HAP-1 (cell line): ENCODE results near the gene AKAP8.
"Not testable (repeated sequence)": the region's sequence is repeated elsewhere in the genome, so short reads cannot be mapped to it uniquely, and the experiment has no call there.

Experiments used
- DNase-seq, 2 experiments: peaks; one replicate each; pipeline ENCODE4 v3.0.0-alpha.2; 2016 to 2020; ENCODE audit warnings: low spot score in 2 of 2
- H3K27me3 ChIP-seq: fragments of 250-450 bp; sonication (Bioruptor Pico); 2 replicates; pipeline ENCODE4 v1.5.1; 2020; ENCODE audit warnings: low read depth, mild to moderate bottlenecking, moderate library complexity
- H3K36me3 ChIP-seq: fragments of 250-450 bp; sonication (Bioruptor Pico); replicated peaks from 2 replicates; pipeline ENCODE4 v1.5.1; 2020; ENCODE audit warnings: mild to moderate bottlenecking
- H3K4me1 ChIP-seq: fragments of 250-450 bp; sonication (Bioruptor Pico); 2 replicates; pipeline ENCODE4 v1.5.1; 2020; ENCODE audit warnings: mild to moderate bottlenecking
- H3K4me3 ChIP-seq: fragments of 250-450 bp; sonication (Bioruptor Pico); 2 replicates; pipeline ENCODE4 v1.5.1; 2020; ENCODE audit warnings: mild to moderate bottlenecking, moderate library complexity
- H3K9me3 ChIP-seq: fragments of 250-450 bp; sonication (Bioruptor Pico); 2 replicates; pipeline ENCODE4 v1.5.1; 2020; ENCODE audit warnings: mild to moderate bottlenecking, moderate library complexity
- in situ Hi-C: fragments of 300-500 bp; cut with MboI; formaldehyde crosslinking; loops from 3 replicates; pipeline ENCODE4 v1.14.3; 2020; ENCODE audit warnings: low sequenced_read_pairs, inconsistent platforms, mixed read lengths

AKAP8 gene

DNA sequence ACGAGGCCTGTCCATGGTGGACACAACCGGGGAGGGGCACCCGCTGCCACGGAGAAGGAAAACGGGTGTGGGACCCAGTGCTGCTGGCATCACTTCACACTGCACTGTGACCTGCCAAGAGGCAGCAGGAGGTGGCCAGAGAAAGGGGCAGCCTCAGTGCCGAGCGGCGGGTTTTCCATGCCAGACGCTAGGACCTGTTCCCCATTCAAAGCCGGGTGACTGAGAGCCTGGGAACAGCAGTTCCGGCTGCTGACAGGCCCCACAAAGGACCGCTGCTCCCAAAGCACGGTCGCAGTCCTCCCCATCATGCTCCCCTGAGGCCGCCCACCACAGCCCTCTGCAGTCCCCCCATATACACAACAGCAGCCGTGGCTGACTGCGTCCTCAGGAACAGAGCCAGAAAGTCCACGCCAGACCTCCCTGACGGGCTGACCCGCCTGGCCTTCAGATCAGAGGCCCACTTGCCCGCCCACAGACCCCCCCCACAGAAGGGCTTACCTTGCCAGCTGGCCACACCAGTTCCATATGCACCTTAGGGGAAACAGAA, 5.4 kb downstream of the AKAP8 start:
- peaks cover 61% of the 10 kb centered on the region for H3K36me3 ChIP-seq
- no peaks in the 10 kb centered on the region for H3K4me1 ChIP-seq
- DNase-seq: no peak
- in situ Hi-C loops: no loop called here
- H3K27me3 ChIP-seq: no peaks in the 10 kb centered on the region
- H3K9me3 ChIP-seq: no peaks in the 10 kb centered on the region
- no peak overlapping the region for H3K4me3 ChIP-seq

DNA sequence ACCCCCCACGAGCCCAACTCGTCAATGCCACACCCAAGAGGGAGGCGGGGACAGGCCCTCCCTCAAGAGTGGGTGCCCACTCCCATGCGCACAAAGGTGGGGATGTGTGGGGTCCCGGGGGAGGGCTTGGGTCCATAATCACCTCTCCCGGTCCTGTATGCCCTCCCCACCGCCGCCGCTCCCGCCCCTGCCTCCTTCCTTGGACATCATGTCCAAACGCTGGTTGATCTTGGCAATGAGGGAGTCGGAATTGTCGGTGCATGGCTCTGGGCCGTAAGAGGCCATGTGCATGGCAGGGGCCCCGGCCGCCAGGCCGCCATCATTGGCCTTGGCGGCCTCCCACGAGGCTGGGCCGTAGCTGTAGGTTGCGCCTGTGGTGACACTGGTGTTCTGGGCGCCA, 5.9 kb downstream of the AKAP8 start:
- Histone ChIP-seq H3K4me1 (no peaks in the 10 kb centered on the region), H3K27me3 (no peaks in the 10 kb centered on the region), H3K9me3 (no peaks in the 10 kb centered on the region), H3K4me3 (no peak overlapping the region), H3K36me3 (peaks cover 61% of the 10 kb centered on the region)
- no peak for DNase-seq
- in situ Hi-C loops: no loop called here

DNA sequence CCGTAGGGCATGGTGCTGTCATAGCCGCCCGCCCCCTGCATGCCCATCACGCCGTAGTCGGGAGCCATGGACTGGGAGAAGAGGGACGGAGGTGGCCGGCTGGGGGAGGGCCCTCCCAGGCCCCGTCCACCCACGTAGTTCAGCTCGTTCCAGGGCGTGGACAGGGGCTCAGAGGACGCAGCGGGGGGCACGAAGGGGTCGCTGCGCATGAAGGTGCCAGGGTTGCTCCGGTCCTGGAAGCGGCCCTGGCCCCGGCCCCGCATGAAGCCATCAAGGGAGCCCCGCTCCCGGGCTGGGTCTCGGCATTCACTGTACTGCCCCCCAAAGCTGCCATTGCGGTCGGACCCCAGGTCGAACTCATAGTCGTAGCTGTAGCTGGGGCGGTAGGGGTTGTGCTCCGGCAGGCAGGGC, 6.7 kb downstream of the AKAP8 start:
- Histone ChIP-seq H3K4me3 (no peak overlapping the region), H3K36me3 (peaks cover 67% of the 10 kb centered on the region), H3K9me3 (no peaks in the 10 kb centered on the region), H3K27me3 (no peaks in the 10 kb centered on the region), H3K4me1 (no peaks in the 10 kb centered on the region)
- in situ Hi-C loops: no loop called here
- DNase-seq: no peak

DNA sequence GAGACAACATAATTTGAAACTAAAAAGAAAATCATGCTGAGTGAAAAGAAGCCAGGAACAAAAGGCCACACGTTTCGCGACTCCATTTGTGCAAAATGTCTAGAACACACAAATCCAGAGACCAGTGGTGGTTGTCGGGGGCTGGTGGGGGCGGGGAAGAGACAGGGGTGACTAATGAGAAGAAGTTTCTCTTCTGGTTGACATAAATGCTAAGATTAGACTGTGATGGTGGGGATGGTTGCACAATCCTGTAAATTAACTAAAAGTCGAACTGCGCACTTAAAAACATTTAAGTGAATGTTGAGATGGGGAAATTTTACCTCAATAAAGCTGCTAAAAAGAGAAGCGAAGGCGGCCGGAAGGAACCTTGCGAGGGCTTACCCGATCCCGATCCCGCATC, 7.1 kb downstream of the AKAP8 start:
- H3K4me3 ChIP-seq: no peak overlapping the region
- H3K36me3 ChIP-seq: peaks cover 72% of the 10 kb centered on the region
- no peaks in the 10 kb centered on the region for H3K27me3 ChIP-seq
- in situ Hi-C loops: no loop called here
- H3K4me1 ChIP-seq: no peaks in the 10 kb centered on the region
- DNase-seq: peak in 1 of 2 experiments; percentile 32
- no peaks in the 10 kb centered on the region for H3K9me3 ChIP-seq

GRCh38 chr19:15371786-15372380, 7.7 kb downstream of the AKAP8 start:
- H3K4me3 ChIP-seq: no peak overlapping the region
- in situ Hi-C loops: no loop called here
- DNase-seq: no peak
- H3K36me3 ChIP-seq: peaks cover 77% of the 10 kb centered on the region
- no peaks in the 10 kb centered on the region for H3K27me3 ChIP-seq
- no peaks in the 10 kb centered on the region for H3K4me1 ChIP-seq
- H3K9me3 ChIP-seq: no peaks in the 10 kb centered on the region

DNA sequence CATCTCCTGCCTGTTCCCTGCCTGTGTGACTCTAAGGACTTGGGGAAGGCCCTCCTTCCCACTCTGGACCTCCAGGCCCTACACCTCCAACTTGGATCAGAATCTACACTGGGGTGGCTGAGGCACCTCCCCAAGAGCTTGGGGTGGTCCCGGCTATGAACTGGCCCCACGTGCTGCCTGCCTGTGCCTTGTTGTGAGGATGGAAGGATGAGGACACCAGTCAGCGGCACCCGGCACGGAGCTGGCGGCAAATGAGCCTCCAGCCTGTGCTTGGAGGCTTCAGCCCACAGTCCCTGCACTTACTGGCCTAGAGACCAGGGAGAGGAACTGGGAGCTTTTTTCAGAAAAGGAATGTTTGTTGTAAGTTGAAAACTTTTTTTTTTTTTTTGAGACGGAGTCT, 8.5 kb downstream of the AKAP8 start:
- Histone ChIP-seq H3K9me3 (no peaks in the 10 kb centered on the region), H3K27me3 (no peaks in the 10 kb centered on the region), H3K4me1 (no peaks in the 10 kb centered on the region), H3K36me3 (peaks cover 83% of the 10 kb centered on the region), H3K4me3 (no peak overlapping the region)
- no peak for DNase-seq
- in situ Hi-C loops: no loop called here

- Histone ChIP-seq H3K36me3 (peaks cover 86% of the 10 kb centered on the region), H3K4me1 (no peaks in the 10 kb centered on the region), H3K27me3 (no peaks in the 10 kb centered on the region), H3K9me3 (no peaks in the 10 kb centered on the region), H3K4me3 (no peak overlapping the region)
- DNase-seq: no peak
- in situ Hi-C loops: no loop called here
Observed at GRCh38 chr19:15369594-15369891, 10.0 kb downstream of the AKAP8 start.

GRCh38 chr19:15368798-15369593, 10.6 kb downstream of the AKAP8 start:
- no peak overlapping the region for H3K4me3 ChIP-seq
- no peaks in the 10 kb centered on the region for H3K27me3 ChIP-seq
- no peaks in the 10 kb centered on the region for H3K9me3 ChIP-seq
- in situ Hi-C loops: no loop called here
- no peak for DNase-seq
- peaks cover 87% of the 10 kb centered on the region for H3K36me3 ChIP-seq
- no peaks in the 10 kb centered on the region for H3K4me1 ChIP-seq

DNA sequence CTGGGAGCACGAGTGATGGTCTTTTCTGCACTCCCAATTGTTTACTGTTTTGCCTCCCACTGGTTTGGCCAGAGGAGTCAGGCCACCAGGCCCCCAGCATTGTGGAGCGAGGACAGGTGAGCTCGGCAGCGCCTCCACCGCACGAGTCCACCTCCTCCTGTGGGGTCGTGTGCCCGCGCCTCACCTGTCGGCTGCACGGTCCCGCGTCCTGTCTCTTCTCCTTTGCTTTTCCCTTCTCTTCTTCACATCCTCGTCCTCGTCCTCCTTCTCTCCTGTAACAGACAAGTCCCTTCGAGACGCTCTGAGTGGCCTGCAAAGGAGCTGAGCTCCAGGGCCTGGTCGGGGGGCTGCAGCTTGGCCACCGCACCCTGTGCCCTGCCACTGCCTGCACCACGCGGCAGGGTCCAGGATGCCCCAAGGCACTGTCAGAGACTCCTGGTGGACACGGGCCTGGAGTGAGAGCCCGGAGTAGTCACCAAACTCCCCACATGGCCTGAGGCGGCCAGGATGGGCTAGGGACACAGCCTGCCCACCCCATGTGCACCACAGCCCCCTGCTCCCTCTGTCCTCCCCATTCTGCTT, 11.4 kb downstream of the AKAP8 start:
- Histone ChIP-seq H3K4me3 (no peak overlapping the region), H3K9me3 (no peaks in the 10 kb centered on the region), H3K4me1 (no peaks in the 10 kb centered on the region), H3K36me3 (peaks cover 83% of the 10 kb centered on the region), H3K27me3 (no peaks in the 10 kb centered on the region)
- in situ Hi-C loops: no loop called here
- DNase-seq: no peak

- H3K27me3 ChIP-seq: no peaks in the 10 kb centered on the region
- DNase-seq: no peak
- no peaks in the 10 kb centered on the region for H3K4me1 ChIP-seq
- H3K36me3 ChIP-seq: peaks cover 76% of the 10 kb centered on the region
- H3K9me3 ChIP-seq: no peaks in the 10 kb centered on the region
- no peak overlapping the region for H3K4me3 ChIP-seq
- in situ Hi-C loops: no loop called here
Observed at GRCh38 chr19:15367439-15367838, 12.1 kb downstream of the AKAP8 start.

GRCh38 chr19:15365264-15365663, 14.3 kb downstream of the AKAP8 start:
- H3K27me3 ChIP-seq: no peaks in the 10 kb centered on the region
- no peaks in the 10 kb centered on the region for H3K4me1 ChIP-seq
- in situ Hi-C loops: no loop called here
- DNase-seq: no peak
- no peaks in the 10 kb centered on the region for H3K9me3 ChIP-seq
- peaks cover 76% of the 10 kb centered on the region for H3K36me3 ChIP-seq
- H3K4me3 ChIP-seq: no peak overlapping the region

- DNase-seq, in situ Hi-C loops, H3K4me1 ChIP-seq, H3K27me3 ChIP-seq, H3K4me3 ChIP-seq, H3K9me3 ChIP-seq: not testable (repeated sequence)
- peaks cover 76% of the 10 kb centered on the region for H3K36me3 ChIP-seq
Observed at GRCh38 chr19:15363791-15364190, 15.8 kb downstream of the AKAP8 start.

- H3K9me3 ChIP-seq: not testable (repeated sequence)
Observed at GRCh38 chr19:15363048-15363447, 16.5 kb downstream of the AKAP8 start.

GRCh38 chr19:15360015-15360414, 19.6 kb downstream of the AKAP8 start:
- peaks cover 75% of the 10 kb centered on the region for H3K36me3 ChIP-seq
- in situ Hi-C loops, H3K27me3 ChIP-seq, H3K9me3 ChIP-seq, DNase-seq, H3K4me3 ChIP-seq, H3K4me1 ChIP-seq: not testable (repeated sequence)

More at GRCh38 chr19:15363048-15363447, 16.5 kb downstream of the AKAP8 start:
- DNase-seq, H3K4me3 ChIP-seq, H3K4me1 ChIP-seq, H3K27me3 ChIP-seq, in situ Hi-C loops: not testable (repeated sequence)
- H3K36me3 ChIP-seq: peaks cover 76% of the 10 kb centered on the region
